A549 (cell line): Measurements from ENCODE around the gene ARHGEF1.

Experiments
- CBX2 ChIP-seq: fragments of 200-600 bp; sonication (generic); IDR thresholded peaks from 2 replicates; pipeline ENCODE4 v1.6.1; 2016; ENCODE audit warnings: low read depth, mild to moderate bottlenecking, borderline replicate concordance
- CTCF ChIP-seq: fragments of >200 bp; sonication (Bioruptor Twin); formaldehyde crosslinking; IDR thresholded peaks from 3 replicates; pipeline ENCODE4 v1.5.1; 2016
- EHMT2 ChIP-seq: fragments of 200-600 bp; sonication (generic); IDR thresholded peaks from 2 replicates; pipeline ENCODE4 v1.6.1; 2016; ENCODE audit warnings: antibody characterized with exemption, low read depth, mild to moderate bottlenecking, moderate library complexity
- HDAC2 ChIP-seq: fragments of 200-600 bp; sonication (generic); IDR thresholded peaks from 2 replicates; pipeline ENCODE4 v1.6.1; 2016
- HES2 ChIP-seq: fragments of >200 bp; sonication (Bioruptor Twin); formaldehyde crosslinking; IDR thresholded peaks from 2 replicates; pipeline ENCODE4 v1.6.1; 2016
- JUN ChIP-seq, 2 experiments: fragments of >200 bp; sonication (Bioruptor Twin); formaldehyde crosslinking; IDR thresholded peaks; 2 replicates in 1 of 2; 3 replicates in 1 of 2; pipeline ENCODE4 v1.6.1; 2016 to 2017
- MAZ ChIP-seq: fragments of 150-350 bp; IDR thresholded peaks from 2 replicates; pipeline ENCODE4 v1.6.1; 2014; ENCODE audit warnings: antibody characterized with exemption, low read depth, low read length, borderline replicate concordance
- RCOR1 ChIP-seq: fragments of 150-350 bp; IDR thresholded peaks from 2 replicates; pipeline ENCODE4 v1.6.1; 2014; ENCODE audit warnings: antibody characterized with exemption, low read length, low read depth
- SMC3 ChIP-seq: fragments of >200 bp; sonication (Bioruptor Twin); formaldehyde crosslinking; IDR thresholded peaks from 3 replicates; pipeline ENCODE4 v1.6.1; 2018; ENCODE audit warnings: inconsistent platforms

GRCh38 chr19:41913538-41914423, 30.8 kb downstream of the ARHGEF1 start:
- TF ChIP-seq EHMT2 (no peak), CTCF (no peak), SMC3 (no peak), JUN (IDR thresholded peaks at IDR 0.05) (no peak), MAZ (no peak), HES2 (no peak), CBX2 (no peak), RCOR1 (no peak), HDAC2 (no peak)
